Jurkat, Clone E6-1 (cell line): ENCODE results near the gene THRB.

Source experiments
- DNase-seq: peaks from one replicate; pipeline ENCODE4 v3.0.0-alpha.2; 2011; ENCODE audit warnings: low read depth, low spot score
- H3K4me3 ChIP-seq: 2 replicates; pipeline ENCODE4 v1.5.1; 2011; ENCODE audit warnings: mild to moderate bottlenecking, low read length, control low read depth, moderate library complexity

Gene THRB

DNA sequence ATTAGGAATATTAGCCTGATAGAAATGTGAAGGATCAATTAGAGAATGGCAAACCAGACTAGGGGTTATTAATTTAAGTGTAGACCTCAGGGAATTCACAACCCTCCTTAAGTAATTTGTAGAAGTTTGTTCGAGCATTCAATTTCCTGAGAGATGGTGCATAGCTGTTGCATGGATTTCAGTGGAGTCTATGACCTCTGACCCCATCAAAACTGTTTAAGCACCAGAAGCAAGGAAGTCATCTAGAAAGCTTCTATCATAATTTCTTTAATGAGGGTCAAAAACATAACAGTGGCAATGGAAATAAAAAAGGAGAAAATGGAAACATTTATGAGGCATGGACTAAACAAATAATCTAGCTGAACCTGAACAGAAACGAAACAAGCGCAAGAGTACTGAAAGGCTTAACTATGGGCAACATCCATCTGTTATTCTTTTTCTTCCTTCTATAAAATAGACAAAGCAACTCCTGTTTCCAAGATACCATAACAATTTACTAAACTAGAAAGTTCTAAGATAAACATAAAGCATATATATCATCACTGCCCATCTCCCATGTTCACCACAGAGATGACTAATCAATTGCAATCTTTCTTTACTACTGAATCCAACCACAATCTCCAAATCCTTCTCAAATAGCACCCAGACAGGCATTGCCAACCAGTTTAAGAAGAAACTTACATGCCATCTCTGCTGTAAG lies 151.4 kb downstream of the THRB start:
- no peak for DNase-seq
- H3K4me3 ChIP-seq: no peak overlapping the region

DNA sequence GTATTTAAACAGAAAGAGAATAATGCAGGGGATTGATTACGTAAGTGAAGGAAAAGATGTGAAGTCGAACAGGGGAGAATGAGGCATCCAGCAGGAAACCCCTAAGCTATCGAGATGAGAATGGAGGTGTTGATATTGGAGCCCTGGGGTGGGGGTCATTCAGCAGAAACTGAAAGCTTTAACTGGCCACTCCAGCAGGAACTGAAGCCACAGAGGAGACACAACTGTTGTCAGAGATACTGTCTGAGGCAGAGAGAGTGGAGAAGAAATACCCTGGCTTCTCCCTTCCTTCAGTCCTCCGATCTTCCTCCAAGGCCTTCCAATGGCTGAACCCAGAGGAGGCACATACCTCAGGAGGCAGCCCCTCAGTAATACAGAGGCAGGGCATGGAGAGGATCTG lies 152.4 kb downstream of the THRB start:
- DNase-seq: no peak
- no peak overlapping the region for H3K4me3 ChIP-seq

DNA sequence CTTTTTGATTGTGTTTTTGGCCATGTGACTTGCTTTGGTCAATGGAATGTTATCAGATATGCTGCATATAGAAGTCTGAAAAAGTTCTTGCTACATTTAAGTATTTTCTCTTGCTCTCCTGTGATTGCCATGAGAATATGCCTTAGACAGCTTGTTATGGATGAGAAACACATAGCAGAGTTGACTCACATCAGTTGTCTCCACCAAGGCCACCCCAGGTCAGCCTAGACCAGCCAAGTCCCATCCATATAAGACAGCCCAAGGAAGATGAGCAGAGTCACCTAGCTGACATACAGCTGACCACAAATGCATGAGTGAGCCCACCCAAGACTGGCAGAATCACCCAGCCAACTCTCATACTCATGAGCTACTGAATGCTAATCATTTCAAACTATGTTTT lies 153.0 kb downstream of the THRB start:
- DNase-seq: no peak
- no peak overlapping the region for H3K4me3 ChIP-seq

DNA sequence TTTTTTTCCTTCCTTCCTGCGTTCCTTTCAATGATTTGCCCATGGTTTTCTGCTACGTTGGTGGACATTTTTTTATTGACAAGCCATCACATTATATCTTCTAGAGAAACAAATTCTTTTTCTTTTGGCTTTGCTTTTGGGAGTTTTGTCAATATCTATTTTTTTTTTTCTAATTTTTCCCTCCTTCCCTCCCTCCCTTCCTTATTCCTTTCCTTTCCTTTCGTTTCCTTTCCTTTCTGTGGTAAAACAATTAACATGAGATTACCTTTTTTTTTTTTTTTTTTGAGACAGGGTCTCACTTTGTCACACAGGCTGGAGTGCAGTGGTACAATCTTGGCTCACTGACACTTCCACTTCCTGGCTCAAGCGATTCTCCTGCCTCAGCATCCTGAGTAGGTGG lies 153.7 kb downstream of the THRB start:
- H3K4me3 ChIP-seq: no peak overlapping the region
- no peak for DNase-seq

DNA sequence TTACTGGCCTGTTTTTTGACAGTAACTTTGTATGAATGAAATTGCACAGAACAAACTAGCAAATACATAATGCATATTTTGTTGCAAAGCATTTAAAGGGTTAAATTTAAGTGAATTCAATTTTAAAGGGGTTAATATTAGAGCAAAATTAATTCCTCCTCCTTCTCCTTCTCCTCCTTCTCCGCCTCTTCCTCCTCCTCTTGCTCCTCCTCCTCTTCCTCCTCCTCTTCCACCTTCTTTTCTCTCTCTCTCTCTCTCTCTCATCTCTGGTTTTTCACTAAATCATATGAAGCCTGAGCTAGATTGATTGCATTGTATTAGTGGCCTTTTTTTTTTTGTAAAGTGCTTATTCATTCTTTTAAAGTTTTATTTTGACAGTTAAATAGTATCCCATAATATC lies 154.5 kb downstream of the THRB start:
- no peak for DNase-seq
- H3K4me3 ChIP-seq: no peak overlapping the region

DNA sequence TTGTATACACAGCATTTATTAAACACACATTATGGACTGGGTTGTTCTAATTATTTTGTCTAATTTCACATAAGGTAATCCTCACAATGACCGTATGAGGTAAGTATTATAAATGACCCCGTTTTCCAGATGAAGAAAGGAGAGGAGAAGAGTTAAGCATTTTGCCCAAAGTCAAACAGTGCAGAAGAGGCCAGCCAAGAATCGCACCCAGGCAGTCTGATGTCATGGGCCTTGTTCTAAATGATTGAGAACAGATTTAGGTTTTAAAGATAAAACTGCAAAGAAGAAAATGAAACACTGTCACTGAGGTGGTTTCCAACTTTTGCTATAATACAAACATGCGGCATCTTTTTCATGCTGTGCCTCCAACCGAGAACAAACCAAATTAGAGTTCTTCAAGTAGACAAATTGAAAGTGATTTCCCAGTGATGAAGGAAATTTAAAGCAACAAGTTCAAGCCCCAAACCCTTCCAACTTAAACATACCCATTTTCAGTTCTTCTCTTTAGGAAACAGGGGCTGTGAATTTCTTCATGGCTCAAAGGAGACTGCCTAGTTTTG lies 155.3 kb downstream of the THRB start:
- DNase-seq: no peak
- H3K4me3 ChIP-seq: no peak overlapping the region

DNA sequence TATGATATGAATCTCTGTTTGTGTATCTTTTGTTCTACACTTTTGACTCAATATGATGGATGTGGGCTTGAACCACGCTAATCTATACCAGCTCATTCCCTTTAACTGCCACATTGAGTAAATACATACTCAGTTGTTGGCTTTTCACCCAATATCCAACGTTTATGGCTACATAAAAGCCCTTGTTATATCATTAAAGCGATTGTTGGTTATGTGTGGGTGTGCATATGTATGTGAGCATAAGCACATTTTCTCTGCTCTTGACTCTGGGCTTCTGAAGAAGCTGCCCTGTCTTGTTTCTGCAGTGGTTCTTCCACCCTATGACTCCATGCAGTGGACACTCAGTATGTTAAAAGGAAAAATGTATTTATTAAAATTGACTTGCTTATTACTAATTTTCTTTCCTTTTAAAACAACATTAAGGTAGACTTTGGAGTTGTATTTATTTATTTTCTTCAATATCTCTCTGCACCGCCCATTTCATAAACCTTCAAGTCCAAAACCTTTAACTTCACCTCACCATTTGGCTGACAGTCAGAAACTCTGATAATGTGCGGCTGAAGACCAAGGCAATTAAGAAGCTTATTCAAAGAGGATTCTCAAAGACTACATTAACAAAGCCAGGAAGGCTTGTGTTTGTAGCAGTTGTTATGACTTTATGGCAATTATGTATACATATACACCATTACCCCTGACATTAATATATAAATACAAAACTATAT lies 156.1 kb downstream of the THRB start:
- DNase-seq: no peak
- H3K4me3 ChIP-seq: no peak overlapping the region

DNA sequence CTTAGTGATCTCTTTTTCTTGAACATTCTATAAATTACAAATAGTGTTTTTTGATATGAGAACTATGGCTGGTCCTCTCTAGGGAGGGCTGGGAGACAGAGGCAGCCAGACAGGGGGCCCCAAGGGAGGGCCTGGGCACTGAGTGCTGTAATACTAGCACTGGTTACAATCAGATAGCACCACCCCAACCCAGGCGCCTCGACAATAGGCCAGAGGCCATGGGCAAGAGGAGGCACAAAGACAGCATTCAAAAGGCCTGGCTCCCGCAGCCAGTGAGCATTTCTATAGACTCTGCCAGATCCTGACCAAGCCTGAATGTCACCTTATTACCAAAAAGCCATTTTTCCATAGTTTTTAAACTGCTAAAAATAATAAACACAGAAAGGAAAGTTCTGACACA lies 158.5 kb downstream of the THRB start:
- no peak for DNase-seq
- no peak overlapping the region for H3K4me3 ChIP-seq

DNA sequence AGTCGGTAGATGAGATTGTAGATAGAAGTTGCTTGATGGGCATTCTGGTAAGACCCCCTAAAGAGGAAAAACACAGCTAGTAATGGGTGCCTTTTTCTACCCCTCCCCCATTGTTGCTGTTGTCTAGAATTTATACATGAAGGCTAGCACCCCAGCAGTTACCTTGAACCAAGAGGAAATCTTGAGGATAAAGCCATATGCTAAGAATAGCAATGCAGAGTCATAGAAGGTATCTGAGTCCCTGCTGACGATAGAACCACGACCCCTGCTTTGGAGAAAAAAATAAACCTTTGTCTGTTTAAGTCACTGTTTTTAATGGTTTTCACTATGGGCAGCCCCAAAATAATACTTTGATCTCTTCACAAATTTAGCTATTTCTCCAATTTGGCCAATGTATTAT lies 162.6 kb downstream of the THRB start:
- no peak for DNase-seq
- H3K4me3 ChIP-seq: no peak overlapping the region

DNA sequence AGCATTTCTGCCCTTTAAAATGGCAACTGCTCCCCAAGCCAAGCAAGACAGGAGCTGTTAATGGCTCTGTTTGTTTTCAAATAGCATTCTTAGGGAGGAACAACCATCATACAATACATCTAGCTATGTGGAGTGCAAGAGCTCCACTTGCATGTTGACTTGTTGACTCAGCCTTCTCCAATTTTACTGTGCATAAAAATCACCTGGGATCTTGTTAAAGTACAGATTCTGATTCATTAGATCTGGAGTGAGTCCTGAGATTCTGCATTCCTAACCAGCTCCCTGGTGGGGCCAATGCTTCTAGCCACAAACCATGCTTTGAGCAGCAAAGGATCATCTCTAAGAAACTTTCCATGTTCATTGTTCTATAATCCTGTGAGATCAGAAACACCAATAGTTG lies 171.4 kb downstream of the THRB start:
- no peak for DNase-seq
- H3K4me3 ChIP-seq: no peak overlapping the region

DNA sequence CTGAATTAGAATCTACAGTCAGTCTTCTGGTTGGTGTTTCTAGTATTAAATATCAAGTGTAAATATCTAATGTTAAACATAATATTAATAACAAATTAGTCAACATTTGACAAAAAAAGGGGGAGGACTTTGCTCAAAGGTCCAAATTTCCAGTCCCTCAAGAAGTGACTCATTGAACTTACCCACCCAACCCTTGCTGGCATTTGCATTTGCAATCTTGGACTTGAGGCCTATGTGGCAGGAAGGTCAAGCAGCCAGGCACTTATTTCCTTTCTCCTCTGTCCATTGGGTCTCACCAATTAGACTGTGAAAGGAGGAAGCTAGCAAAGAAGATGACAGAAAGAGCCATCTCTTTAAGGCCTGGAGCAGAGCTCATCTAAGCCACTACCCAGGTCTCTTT lies 174.0 kb downstream of the THRB start:
- DNase-seq: no peak
- no peak overlapping the region for H3K4me3 ChIP-seq

DNA sequence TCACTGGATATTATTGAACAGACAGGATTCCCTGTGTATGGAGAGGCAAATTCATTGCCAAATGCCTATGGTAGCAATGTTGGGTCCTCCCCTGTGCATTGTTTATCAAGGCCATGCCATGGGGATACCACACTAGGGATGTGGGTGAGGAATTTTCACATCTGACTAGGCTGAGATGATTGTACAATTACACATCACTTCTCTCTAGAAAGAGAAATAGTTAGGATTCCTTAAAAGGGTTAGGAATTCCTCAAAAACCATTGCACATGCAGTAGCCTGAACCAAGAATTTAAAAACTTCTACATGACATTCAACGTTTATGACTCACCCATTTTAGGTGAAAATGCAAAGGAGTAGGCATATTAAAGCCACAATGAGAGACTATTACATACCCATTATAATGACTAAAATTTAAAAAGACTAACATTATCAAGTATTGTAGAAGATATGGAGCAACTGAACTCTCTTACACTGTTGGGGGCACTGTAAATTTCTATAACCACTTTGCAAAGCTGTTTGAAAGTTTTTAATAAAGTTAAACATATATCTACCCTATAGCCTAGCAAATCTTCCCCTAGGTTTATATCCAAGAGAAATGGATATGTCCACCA lies 175.9 kb downstream of the THRB start:
- no peak overlapping the region for H3K4me3 ChIP-seq
- no peak for DNase-seq

DNA sequence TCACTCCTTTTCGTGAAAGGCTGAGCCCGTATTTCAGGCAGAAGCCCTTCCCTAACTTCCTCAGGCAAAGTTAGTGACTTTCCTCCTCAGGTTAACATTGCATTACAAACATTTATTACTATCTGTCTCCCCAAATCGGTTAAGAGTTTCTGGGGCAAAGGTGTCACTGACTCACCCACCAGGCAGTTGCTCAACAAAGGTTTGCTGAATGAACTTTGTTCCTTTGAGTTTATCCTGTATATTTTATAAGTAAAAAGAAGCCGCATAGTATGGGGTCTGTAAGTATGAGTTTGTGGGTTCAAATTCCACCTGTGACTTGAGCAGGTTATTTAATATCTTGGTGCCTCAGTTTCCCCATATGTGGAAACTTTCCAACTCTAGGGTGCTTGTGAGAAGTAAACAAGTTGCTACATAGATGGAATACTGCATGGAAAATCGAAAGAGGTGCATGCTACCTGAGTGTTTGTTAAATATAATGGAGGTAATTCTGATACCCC lies 177.7 kb downstream of the THRB start:
- no peak overlapping the region for H3K4me3 ChIP-seq
- no peak for DNase-seq

DNA sequence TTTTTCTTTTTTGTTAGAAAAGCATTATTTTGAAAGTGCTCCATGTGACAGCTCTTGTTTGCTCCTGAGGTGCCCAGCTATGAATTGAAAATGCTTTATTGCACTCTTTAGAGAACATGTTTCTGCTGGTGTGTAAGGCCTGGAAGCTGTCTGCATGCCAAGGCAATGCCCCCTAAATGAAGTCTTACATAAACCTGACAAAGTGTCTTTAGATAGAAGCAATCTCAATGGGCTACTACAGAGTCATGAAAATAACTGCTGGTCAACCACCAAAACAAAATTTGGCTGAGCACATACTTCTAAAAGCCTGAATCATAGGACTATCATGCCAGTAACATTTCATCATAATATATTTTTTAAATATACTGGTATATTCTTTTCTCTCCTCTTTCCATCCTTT lies 178.7 kb downstream of the THRB start:
- DNase-seq: no peak
- no peak overlapping the region for H3K4me3 ChIP-seq

DNA sequence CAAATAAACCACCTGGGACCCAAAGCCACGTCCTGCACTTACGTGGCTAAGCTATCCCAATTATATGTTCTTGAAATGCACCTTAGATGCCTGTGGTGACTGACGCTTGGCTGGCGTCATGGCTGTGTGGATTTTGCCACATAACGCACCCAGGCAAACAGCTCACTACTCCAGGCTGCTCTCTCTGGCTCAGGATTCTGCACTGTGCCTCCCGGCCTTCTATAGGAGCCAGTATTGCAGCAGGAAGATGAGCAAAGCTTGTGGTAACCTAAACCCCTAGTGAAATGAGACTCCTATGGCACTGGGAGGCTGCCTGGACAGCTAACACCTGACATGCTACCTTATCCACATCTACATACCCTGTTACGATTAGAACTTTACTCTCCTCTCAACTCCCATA lies 179.3 kb downstream of the THRB start:
- no peak for DNase-seq

DNA sequence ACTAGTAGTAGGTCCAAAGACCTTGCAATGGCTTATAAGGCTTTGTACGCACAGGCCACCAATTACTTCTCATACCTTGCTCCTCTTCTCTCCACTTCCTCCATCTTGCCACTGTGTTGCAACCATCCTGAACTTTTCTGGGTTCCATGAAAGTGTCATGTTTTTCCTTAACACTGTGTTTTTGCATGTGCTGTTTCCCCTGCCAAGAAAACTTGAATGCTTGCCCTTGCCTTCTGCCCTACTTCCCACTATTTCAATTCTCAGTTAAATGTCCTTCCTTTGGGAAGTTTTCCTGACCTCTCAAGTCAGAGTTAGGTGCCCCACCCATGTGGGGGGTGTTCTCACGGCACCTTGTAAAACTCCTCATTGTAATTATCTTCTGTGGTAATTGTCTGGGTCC lies 182.8 kb downstream of the THRB start:
- DNase-seq: no peak
- no peak overlapping the region for H3K4me3 ChIP-seq

More for the DNA sequence above, 179.3 kb downstream of the THRB start:
- no peak overlapping the region for H3K4me3 ChIP-seq

DNA sequence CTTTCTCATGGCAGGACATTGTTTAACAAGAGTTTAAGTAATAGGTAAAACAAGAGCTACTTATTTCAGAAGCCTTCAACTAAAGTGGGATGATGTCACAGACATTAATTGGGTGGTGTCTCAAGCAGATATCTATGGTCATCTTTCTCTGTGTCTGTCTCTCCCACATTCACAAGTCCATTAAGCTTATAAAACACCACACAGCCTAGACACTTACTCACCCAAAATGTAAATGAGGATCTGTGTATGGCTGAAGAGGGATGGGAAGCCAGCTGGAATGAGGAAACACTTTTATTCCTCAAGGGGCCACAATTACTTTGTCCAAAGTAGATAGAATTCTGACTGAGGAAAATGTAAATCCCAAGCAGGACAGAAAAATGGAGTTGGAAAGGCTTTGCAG lies 183.8 kb downstream of the THRB start:
- no peak for DNase-seq
- no peak overlapping the region for H3K4me3 ChIP-seq

DNA sequence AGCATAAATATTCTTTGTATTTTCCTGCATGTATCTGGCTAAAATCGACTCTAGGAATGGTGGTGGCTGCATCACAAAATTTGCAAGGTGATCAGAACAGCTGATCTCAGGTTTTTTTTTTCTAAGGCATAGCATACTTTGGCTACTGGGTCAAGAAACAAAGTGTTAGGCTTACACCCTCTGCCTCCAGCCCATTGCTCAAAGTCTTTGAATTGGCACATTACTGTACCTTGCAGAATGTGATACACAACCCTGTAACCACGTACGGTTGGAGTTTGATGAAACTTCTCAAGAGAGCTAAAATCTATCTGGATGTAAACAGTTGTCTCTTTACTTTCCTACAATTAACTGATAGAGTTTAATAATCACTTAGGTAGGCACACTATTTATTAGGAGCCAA lies 188.1 kb downstream of the THRB start:
- no peak for DNase-seq
- no peak overlapping the region for H3K4me3 ChIP-seq

DNA sequence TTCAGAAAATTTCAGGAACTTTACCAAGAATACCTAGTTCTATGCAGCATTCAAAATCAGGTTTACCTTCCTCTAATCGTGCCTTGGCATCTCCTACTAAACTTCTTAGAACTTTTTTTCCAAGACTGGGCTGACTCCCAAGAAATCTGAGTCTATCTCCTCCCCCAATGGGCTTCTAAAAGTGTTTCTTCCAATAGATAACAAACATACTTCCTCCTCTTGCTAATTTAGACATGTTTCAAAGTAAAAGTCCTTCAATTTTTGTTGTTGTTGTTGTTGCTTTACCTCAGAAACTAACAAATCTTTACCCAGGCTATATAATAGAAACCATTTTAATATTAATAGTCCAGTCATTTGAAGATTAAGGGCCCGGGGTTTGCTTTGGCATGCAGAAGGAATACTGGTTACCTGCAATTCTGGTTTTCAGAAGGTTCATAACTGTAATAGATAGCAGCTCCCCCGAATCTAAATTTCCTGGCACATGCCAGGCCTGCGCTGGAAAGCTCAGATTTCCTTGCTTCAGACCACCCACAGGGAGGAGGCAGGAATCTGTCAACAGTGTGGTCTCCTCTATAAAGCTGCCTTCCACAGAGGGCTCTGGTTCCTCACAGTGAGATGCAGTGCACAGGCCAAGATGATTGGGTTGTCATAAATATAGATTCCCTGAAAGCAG lies 188.7 kb downstream of the THRB start:
- H3K4me3 ChIP-seq: no peak overlapping the region
- no peak for DNase-seq
